Effector memory CD8-positive, alpha-beta T cell (primary cell): Measurements from ENCODE around the gene HERC2.
"Not testable (repeated sequence)": the region's sequence is repeated elsewhere in the genome, so short reads cannot be mapped to it uniquely, and the experiment has no call there.

Source experiments
- ATAC-seq: fragments of 150-1000 bp; cut with Tn5 transposase; replicated peaks from 2 replicates; pipeline ENCODE4 v1.10.0; 2021; ENCODE audit warnings: mild to moderate bottlenecking, moderate library complexity
- DNase-seq, 3 experiments: peaks; one replicate each; pipeline ENCODE4 v3.0.0; 2021
- H3K27ac Mint-ChIP-seq, 2 donors: one replicate each; pipeline ENCODE4 v1.8.0; 2022; ENCODE audit warnings: mild to moderate bottlenecking in 2 of 2, mixed read lengths in 2 of 2, moderate library complexity in 2 of 2
- H3K27me3 Mint-ChIP-seq, 2 donors: one replicate each; pipeline ENCODE4 v1.8.0; 2022; ENCODE audit warnings: mixed read lengths in 2 of 2
- H3K36me3 Mint-ChIP-seq: one replicate; pipeline ENCODE4 v1.8.0; 2022; ENCODE audit warnings: mild to moderate bottlenecking, moderate library complexity, mixed read lengths; ENCODE audit not compliant: insufficient read depth
- H3K4me1 Mint-ChIP-seq, 2 donors: one replicate each; pipeline ENCODE4 v1.8.0; 2022; ENCODE audit warnings: low read depth in 2 of 2, mixed read lengths in 2 of 2
- H3K4me3 Mint-ChIP-seq, 2 donors: one replicate each; pipeline ENCODE4 v1.8.0; 2022; ENCODE audit warnings: mild to moderate bottlenecking in 2 of 2, mixed read lengths in 2 of 2, moderate library complexity in 2 of 2
- H3K9me3 Mint-ChIP-seq, 2 donors: one replicate each; pipeline ENCODE4 v1.8.0; 2022; ENCODE audit warnings: mixed read lengths in 2 of 2

HERC2 gene

DNA sequence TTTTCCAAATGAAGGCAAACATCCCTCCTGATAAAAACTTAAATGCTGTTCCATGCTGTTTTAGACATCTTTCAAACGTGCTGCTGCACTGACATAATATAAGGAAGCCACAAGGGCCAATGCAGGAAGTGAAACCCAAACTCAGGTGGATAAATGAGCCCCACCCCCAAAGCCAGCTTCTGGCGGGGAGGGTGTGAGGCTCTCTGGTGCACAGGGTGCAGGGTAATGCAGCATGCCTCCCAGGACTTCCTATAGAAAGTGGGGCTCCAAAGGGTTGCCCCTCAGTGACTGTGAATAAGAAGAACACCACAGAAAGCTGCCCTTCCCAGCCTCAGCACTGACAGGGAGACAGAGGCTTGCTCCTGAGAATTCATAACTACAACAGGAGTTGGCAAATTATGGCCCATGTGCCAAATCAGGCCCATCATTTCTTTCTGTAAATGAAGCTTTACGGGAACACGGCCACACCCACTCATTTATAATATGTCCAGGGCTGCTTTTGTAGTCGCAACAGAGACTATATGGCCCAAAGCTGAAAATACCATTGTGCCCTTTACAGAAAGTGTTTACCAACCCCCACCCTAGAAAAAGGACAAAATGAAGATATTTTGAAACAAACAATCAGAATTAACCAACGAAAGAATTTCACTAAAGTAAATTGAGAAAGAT is 185.6 kb downstream of the HERC2 start:
- peak overlapping the region in 1 of 2 donors; percentile 66 for H3K27ac Mint-ChIP-seq
- not testable (repeated sequence) for DNase-seq, H3K27me3 Mint-ChIP-seq, H3K4me1 Mint-ChIP-seq, H3K9me3 Mint-ChIP-seq
- peak; percentile 76 for ATAC-seq
- peaks cover 30% of the 10 kb centered on the region for H3K36me3 Mint-ChIP-seq
- H3K4me3 Mint-ChIP-seq = peak overlapping the region in 1 of 2 donors; percentile 17

DNA sequence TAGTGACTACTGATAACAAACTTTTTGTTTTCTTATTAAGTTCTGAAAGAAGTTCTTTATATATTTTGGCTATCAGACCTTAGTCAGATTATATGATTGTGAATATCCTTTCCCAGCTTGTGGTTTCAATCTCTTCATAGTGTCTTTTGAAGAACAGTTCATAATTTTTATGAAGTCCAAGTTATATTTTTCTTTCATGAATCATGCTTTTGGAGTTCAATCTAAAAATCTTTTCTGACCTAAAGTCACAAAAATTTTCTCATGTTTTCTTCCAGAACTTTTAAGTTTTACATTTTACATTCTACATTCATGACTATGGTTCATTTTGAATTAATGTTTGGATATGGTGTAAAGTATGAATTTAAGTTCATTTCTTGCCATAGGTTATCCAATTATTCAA is 188.7 kb downstream of the HERC2 start:
- Mint-ChIP-seq H3K27ac (no peak overlapping the region), H3K36me3 (peaks cover 27% of the 10 kb centered on the region), H3K4me1 (peaks cover 7 to 9% of the 10 kb centered on the region in 2 donors), H3K4me3 (no peak overlapping the region), H3K27me3 (no peaks in the 10 kb centered on the region), H3K9me3 (no peaks in the 10 kb centered on the region)
- DNase-seq (no peak), ATAC-seq (no peak)

DNA sequence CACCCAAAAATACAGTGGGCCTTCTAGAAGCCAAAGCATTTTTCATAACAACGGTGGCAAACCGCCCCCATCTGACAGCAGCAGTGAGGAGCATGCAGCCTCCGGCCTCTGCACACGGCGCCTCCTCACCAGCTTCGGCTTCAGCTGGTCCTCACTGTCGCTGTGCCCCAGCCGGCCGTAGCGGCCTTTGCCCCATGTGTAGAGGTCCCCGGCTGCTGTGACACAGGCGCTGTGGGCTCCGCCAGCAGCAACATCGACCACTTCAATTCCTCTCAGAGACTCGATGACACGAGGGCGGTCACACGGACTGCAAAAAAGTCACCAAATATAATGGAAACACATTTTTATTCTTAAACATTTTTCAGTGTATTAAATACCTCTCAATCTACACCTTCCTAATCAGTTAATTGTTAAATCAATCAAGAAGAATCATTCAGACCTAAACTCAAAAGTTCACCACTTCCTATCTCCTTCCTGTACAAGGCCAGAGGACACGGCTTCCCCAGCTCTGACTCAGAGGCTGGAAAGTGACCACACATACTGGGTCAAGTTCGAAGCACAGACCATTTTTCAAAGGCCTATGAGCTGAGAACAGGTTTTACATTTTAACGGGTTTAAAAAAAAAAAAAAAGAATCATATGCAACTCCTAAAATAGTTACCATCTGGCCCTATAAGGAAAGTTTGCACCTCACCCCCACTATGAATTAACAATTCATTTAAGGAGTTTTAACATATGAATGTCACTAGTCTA is 189.3 kb downstream of the HERC2 start:
- no peak for ATAC-seq
- Mint-ChIP-seq H3K27me3 (no peaks in the 10 kb centered on the region), H3K36me3 (peaks cover 27% of the 10 kb centered on the region), H3K27ac (peak overlapping the region in 1 of 2 donors; percentile 75), H3K9me3 (no peaks in the 10 kb centered on the region), H3K4me3 (no peak overlapping the region), H3K4me1 (peaks cover 4 to 9% of the 10 kb centered on the region in 2 donors)
- DNase-seq = no peak

DNA sequence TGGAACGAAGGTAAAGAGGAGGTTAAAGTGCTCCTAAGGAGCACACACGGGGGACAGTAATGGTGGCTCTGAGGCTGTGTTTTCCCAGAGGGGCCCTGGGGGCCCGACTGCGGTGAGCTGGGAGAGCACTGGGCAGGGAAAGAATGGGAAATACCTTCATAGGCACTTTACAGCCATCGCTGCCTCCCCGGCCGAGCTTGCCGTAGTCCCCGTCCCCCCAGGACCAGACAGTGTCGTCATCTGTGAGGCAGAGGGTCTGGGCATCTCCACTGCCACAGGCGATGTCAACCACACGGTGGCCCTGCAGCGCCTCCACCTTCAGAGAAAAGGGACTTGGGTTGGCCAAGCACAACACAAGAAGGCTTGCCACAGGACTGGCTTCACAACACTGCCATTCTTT is 190.0 kb downstream of the HERC2 start:
- Mint-ChIP-seq H3K4me3 (no peak overlapping the region), H3K9me3 (no peaks in the 10 kb centered on the region), H3K27ac (no peak overlapping the region), H3K4me1 (peaks cover 4 to 8% of the 10 kb centered on the region in 2 donors), H3K36me3 (peaks cover 27% of the 10 kb centered on the region), H3K27me3 (no peaks in the 10 kb centered on the region)
- ATAC-seq = no peak
- no peak for DNase-seq

DNA sequence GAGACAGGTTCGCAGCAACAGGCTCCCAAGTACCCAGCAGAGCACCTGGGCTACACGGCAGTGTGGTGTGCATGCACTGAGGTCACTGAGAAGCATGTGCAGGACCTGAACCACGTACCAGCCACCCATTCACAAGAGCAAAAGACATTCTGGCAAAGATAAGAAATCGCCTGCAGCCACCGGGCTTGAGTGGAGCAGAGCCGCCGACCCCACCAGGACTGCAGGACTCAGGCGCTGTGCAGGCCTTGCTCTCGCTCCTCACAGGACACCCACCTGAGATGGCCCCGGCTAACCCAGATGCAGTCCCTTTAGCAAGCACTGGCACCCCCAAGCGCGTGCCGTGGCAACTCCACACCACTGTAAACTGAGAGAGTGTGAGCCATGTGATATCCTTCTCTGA is 190.6 kb downstream of the HERC2 start:
- peaks cover 27% of the 10 kb centered on the region for H3K36me3 Mint-ChIP-seq
- ATAC-seq (no peak), DNase-seq (no peak)
- no peak overlapping the region for H3K4me3 Mint-ChIP-seq
- peaks cover 0 to 3% of the 10 kb centered on the region in 2 donors for H3K4me1 Mint-ChIP-seq
- H3K27ac Mint-ChIP-seq = peak overlapping the region in 1 of 2 donors; percentile 71
- H3K27me3 Mint-ChIP-seq = no peaks in the 10 kb centered on the region
- H3K9me3 Mint-ChIP-seq = no peaks in the 10 kb centered on the region

DNA sequence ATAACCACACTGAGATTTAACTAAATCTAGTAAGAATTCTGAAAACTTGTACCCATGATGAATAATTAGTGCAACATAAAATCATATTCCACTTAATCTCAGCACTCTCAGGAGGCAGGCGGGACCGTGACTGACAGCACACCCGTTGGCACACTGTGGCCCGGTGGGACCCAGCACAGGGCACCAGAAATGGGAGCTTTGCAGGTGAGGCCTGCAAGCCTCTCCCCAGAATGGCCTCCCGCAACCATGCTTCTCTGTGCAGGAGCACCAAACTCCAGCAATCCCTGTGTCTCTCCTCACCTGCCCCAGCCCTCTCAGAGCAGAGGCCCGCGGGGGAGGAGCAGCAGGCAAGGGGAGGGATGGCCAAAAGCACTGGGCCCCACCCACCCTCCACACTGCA is 191.3 kb downstream of the HERC2 start:
- DNase-seq = no peak
- Mint-ChIP-seq H3K27ac (peak overlapping the region in 1 of 2 donors; percentile 71), H3K4me3 (no peak overlapping the region), H3K27me3 (no peaks in the 10 kb centered on the region), H3K4me1 (peaks cover 0 to 3% of the 10 kb centered on the region in 2 donors), H3K36me3 (peaks cover 28% of the 10 kb centered on the region), H3K9me3 (no peaks in the 10 kb centered on the region)
- no peak for ATAC-seq

DNA sequence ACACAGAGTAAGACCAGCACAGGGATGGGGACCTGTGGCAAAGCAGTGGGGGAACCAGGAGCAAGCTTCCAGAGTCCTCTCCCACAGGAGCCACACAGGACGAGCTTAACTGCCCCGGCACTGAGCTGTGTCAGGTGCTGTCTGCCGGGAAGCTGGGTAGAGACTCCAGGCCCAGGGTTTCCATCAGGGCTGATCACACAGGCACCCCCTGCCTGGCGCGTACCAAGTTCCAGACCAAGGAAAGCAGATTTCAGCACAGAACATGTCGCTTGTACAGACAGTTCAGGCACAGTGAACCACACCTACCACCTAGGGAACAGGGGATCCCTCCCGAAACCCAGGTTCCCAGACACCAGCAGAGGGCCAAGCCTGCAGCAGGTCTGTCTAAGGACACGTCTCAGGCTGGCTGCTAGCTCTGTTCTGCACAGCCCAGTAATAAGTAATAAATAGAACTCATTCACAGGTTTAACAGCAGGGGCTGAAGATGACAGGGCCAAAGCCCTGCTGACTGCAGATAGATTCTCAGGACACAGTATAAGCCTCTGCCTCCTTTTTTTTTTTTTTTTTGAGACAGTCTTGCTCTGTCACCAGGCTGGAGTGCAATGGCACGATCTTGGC is 192.6 kb downstream of the HERC2 start:
- H3K36me3 Mint-ChIP-seq = peaks cover 23% of the 10 kb centered on the region
- peaks cover 0 to 3% of the 10 kb centered on the region in 2 donors for H3K4me1 Mint-ChIP-seq
- H3K9me3 Mint-ChIP-seq = no peaks in the 10 kb centered on the region
- no peaks in the 10 kb centered on the region for H3K27me3 Mint-ChIP-seq
- ATAC-seq (no peak), DNase-seq (no peak)
- no peak overlapping the region for H3K4me3 Mint-ChIP-seq
- H3K27ac Mint-ChIP-seq = peak overlapping the region in 1 of 2 donors; percentile 55

DNA sequence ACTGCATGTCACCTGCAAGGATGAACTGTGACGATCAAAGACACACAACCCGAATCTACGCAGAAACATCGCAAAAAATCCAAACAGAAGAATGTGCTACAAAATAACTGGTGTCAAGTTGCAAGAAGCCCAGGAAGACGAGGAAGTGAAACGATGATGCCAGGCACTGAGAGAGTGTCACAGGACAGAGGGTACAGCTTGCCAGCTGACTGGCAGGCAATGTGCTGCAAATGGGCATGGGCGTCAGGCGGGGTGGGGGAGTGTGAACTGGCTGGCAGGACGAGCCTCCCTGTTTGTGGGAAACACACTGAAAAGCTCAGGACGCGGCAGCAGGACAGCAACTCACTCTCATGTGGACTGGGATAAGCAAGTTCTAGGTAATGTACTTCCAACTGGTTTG is 193.9 kb downstream of the HERC2 start:
- DNase-seq (no peak), ATAC-seq (no peak)
- H3K36me3 Mint-ChIP-seq = peaks cover 21% of the 10 kb centered on the region
- no peaks in the 10 kb centered on the region for H3K27me3 Mint-ChIP-seq
- H3K4me3 Mint-ChIP-seq = no peak overlapping the region
- H3K9me3 Mint-ChIP-seq = no peaks in the 10 kb centered on the region
- no peak overlapping the region for H3K27ac Mint-ChIP-seq
- H3K4me1 Mint-ChIP-seq = peaks cover 3 to 8% of the 10 kb centered on the region in 2 donors

DNA sequence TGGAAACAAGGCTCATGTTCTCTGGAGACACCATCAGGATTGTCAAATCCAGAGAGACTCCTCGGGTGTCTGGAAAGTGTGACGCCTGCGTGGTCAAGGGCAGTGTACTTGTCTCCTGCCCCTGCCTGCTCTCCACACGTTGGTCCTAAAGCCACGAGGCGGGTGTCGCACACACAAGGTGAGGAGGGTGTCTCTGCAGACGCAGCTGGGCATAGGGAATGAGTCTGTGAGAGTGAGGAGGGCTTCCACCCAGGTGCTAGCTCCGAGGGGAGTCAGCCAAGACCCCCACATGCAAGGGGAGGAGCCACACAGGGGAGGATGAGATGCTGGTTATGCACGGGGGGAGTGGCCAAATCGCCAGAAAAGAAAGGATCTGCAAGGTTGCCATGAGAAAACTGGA is 194.9 kb downstream of the HERC2 start:
- H3K4me3 Mint-ChIP-seq = no peak overlapping the region
- DNase-seq (no peak), ATAC-seq (no peak)
- H3K27ac Mint-ChIP-seq = peak overlapping the region in 1 of 2 donors; percentile 26
- no peaks in the 10 kb centered on the region for H3K9me3 Mint-ChIP-seq
- H3K36me3 Mint-ChIP-seq = peaks cover 16% of the 10 kb centered on the region
- peaks cover 3 to 8% of the 10 kb centered on the region in 2 donors for H3K4me1 Mint-ChIP-seq
- H3K27me3 Mint-ChIP-seq = no peaks in the 10 kb centered on the region

DNA sequence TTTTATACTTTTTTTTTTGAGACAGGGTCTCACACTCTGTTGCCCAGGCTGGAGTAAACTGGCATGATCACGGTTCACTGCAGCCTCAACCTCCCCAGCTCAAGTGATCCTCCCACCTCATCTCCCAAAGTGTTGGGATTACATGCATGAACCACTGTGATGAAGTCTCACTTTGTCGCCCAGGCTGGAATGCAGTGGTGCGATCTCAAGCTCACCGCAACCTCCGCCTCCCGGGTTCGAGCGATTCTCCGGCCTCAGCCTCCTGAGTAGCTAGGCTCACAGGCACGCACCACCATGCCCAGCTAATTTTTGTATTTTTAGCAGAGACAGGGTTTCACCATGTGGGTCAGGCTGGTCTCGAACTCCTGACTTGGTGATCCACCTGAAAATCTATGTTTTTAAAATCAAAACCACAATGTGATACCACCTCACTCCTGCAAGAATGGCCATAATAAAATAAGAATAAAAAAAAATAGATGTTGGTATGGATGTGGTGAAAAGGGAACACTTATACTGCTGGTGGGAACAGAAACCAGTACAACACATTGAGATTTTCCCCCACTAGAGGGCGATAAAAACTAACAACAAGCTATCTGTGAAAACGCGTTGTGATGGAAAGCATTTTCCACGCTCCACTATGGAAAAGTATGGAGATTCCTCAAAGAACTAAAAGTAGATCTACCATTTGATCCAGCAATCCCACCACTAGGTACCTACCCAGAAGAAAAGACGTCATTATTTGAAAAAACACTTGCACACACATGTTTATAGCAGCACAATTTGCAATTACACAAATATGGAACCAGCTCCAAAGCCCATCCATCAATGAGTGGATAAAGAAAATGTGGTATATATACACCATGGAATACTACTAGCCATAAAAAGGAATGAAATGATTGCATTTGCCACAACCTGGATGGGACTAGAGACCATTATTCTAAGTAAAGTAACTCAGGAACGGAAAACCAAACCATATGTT is 196.0 kb downstream of the HERC2 start:
- Mint-ChIP-seq H3K4me1 (peaks cover 3 to 8% of the 10 kb centered on the region in 2 donors), H3K9me3 (no peaks in the 10 kb centered on the region), H3K27me3 (no peaks in the 10 kb centered on the region), H3K36me3 (peaks cover 16% of the 10 kb centered on the region), H3K27ac (no peak overlapping the region), H3K4me3 (no peak overlapping the region)
- DNase-seq (peak in 1 of 3 experiments; percentile 11), ATAC-seq (no peak)

DNA sequence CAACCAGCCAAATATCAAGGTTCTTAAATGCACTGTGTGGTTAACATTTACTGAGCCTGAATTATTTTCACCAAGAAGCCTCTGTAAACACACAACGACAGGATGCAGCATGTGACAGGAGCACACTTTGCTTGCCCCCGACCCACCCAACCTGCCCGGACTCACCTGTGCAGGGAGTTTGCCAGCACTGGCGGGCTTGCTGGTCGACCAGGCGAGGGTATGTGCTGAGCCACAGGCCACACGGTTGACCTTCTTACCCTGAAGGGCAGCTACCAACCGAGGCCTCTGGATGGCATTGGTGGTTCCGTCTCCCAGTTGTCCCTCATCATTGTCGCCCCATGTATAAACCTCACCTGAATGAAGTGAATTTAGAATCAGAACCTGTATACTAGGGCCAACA is 197.1 kb downstream of the HERC2 start:
- Mint-ChIP-seq H3K4me1 (peaks cover 3 to 8% of the 10 kb centered on the region in 2 donors), H3K27me3 (no peaks in the 10 kb centered on the region), H3K4me3 (no peak overlapping the region), H3K27ac (no peak overlapping the region), H3K9me3 (no peaks in the 10 kb centered on the region), H3K36me3 (peaks cover 15% of the 10 kb centered on the region)
- DNase-seq = no peak
- ATAC-seq = no peak

DNA sequence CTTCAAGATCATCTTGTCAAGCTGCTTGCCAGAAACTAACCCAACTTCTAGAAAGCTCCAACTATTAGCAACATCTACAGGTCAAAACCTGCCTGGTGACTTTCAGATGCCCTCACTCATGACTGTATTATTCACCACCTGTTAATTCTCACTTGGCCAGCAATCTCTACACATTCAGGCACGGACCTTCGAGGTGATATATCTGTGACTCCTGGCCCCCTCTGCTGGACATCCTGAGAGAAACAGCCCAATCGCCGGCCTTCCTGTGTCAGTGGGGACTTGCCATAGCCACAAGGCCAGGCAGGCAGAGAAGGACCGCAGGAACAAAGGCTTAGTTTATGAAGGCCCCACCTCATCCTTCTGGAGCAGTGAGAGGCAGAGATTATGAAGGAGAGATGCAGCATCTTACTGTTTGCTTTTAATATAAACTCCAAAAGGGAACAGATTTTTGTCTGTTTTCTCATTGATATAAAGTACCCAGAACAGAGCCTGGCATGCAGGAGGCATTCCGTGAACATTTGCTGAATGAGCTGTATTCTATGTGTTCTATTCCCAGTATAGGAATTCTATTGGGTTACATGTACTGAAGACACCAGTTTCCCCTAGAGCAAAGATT is 198.5 kb downstream of the HERC2 start:
- Mint-ChIP-seq H3K27me3 (no peaks in the 10 kb centered on the region), H3K36me3 (peaks cover 18% of the 10 kb centered on the region), H3K27ac (peak overlapping the region; percentile 68 to 81), H3K9me3 (no peaks in the 10 kb centered on the region), H3K4me3 (no peak overlapping the region), H3K4me1 (peaks cover 3 to 8% of the 10 kb centered on the region in 2 donors)
- ATAC-seq (peak; percentile 52), DNase-seq (peak; percentile 17 to 38 (median 24))
